Activated T-cell treated with anti-CD3 and anti-CD28 coated beads, Interleukin-2, amount 50 U/mL, for 4 hours (primary cell): ENCODE results near the gene KLHL15. TPM values are rescaled to one million over a fixed set of nuclear protein-coding genes. Genes with fewer than 3 reads are reported as not detected.

Source experiments
- ATAC-seq, 2 donors: fragments of 200-7000 bp; cut with Tn5 transposase; one replicate each; pipeline ENCODE4 v1.10.0; 2021
- DNase-seq: peaks from one replicate; pipeline ENCODE4 v3.0.0-alpha.2; 2020
- H3K27me3 Mint-ChIP-seq: one replicate; pipeline ENCODE4 v1.8.0; 2021; ENCODE audit warnings: low read depth, mixed read lengths
- H3K36me3 Mint-ChIP-seq: one replicate; pipeline ENCODE4 v1.8.0; 2022; ENCODE audit warnings: mixed read lengths; ENCODE audit not compliant: insufficient read depth
- H3K4me1 Mint-ChIP-seq: one replicate; pipeline ENCODE4 v1.8.0; 2021; ENCODE audit warnings: low read depth, mixed read lengths
- H3K4me3 Mint-ChIP-seq: one replicate; pipeline ENCODE4 v1.8.0; 2021; ENCODE audit warnings: mild to moderate bottlenecking, moderate library complexity, mixed read lengths
- H3K9me3 Mint-ChIP-seq: one replicate; pipeline ENCODE4 v1.8.0; 2021; ENCODE audit warnings: mixed read lengths
- total RNA-seq, 3 donors: library from RNA; stranded (reverse); gene quantifications; one replicate each; pipeline ENCODE4 v1.2.1, GENCODE V29; 2021

The KLHL15 gene
- total RNA-seq, 3 donors from 2014 or later, result 10.4 to 11.8 (median 10.9) TPM

DNA sequence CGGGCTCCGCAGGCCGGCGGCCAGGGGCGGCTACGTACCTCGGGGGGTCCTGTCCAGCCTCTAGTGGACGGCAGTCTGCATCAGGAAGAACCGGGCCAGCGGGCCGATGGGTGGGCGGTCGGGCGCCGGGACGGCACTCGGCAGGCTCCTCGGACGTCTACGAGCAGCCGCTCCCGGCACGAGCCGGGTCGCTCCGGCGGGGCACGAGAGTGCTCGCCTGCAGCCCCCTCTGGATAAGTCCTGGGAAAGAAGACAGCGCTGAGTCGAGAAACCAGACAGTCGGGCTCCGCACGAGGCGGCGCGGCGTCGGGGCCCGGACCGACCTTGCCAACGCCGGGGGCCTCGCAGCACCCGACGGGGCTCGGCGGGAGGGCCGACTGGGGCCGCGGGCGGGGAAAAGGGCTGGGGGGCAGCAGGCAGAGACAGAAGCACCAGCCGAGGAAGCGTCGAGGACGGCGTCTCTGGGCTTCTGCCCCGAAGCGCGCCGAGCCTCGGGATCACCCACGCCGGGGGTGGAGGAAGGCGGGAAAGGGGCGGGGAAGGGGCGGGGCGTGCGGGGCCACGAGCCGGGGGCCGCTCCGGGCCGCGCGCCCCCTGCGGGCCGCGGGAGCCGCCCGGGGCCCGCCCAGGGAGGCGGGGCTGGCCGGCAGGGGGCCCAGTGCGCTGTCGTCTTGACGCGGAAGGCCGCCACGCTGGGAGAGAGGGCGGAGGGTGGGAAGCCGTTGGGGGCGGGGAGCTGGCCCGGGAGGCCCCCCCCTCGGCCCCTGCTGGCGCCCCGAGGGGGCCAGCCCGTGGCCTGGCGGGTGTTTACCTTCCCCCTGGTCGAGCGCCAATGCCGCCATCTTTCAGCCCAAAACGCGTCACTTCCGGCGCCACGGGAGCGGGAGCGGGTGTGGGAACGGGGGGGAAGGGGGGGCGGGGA, 1.9 kb downstream of the KLHL15 start:
- no peaks in the 10 kb centered on the region for H3K27me3 Mint-ChIP-seq
- H3K36me3 Mint-ChIP-seq, result peaks cover 6% of the 10 kb centered on the region
- H3K9me3 Mint-ChIP-seq, result no peaks in the 10 kb centered on the region
- peak overlapping the region; percentile 87 for H3K4me3 Mint-ChIP-seq
- peaks cover 30% of the 10 kb centered on the region for H3K4me1 Mint-ChIP-seq
- DNase-seq (peak; percentile 74), ATAC-seq (peak; percentile 92 to 94)

DNA sequence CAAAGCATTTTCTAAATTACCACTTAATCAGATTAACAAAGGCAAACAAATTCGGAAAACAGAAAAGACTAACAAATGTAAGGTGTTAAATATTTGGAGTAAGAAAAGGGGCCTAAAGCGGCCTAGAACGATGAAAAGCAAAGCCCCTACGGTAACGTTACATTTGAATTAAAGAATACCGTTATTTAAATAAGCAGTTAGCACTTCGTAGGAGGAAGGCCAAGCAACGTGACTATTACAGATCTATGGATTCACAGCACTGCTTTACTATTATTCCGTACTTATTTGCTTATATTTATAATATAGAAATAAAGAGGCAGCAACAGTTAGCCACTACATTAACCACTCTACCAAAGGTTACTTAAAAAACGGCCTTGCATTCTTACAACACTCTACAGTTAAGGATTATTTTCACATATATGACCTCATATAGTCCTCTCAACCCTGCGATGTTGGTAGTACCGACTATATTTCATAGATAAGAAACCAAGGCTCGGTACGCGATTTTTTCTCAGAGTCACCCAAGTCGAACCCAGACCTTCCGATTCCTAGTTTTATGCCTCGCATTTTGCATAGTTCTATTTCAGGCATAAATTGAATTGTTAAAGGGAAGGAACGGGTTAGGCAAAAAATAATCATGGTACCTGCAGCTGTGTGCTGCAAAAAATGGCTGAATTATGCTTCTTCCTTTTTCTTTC, 2.9 kb downstream of the KLHL15 start:
- no peaks in the 10 kb centered on the region for H3K9me3 Mint-ChIP-seq
- H3K36me3 Mint-ChIP-seq, result peaks cover 6% of the 10 kb centered on the region

DNA sequence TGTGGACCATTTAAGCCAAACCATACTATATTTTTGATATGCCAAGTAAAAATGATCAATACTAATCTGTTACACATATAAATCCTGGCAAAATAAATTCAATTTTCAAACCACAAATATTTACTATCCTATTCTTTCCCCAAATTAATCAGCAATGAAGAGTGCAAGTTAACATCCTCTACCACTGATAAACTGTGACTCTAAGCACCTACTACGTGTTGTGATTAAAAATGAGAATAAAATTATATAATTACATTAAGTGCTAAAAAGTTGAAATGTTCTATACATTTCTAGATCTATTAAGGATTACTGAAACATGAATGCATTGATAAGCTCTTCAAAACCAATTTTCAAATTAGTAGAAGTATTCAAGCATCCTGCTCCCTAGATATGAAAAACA, 3.4 kb downstream of the KLHL15 start:
- Mint-ChIP-seq H3K4me1 (peaks cover 37% of the 10 kb centered on the region), H3K27me3 (no peaks in the 10 kb centered on the region), H3K9me3 (no peaks in the 10 kb centered on the region), H3K36me3 (peaks cover 6% of the 10 kb centered on the region), H3K4me3 (peak overlapping the region; percentile 87)
- no peak for ATAC-seq
- no peak for DNase-seq

More for the DNA sequence above, 2.9 kb downstream of the KLHL15 start:
- DNase-seq, result no peak
- ATAC-seq, result no peak
- H3K27me3 Mint-ChIP-seq, result no peaks in the 10 kb centered on the region
- peak overlapping the region; percentile 87 for H3K4me3 Mint-ChIP-seq
- H3K4me1 Mint-ChIP-seq, result peaks cover 37% of the 10 kb centered on the region

DNA sequence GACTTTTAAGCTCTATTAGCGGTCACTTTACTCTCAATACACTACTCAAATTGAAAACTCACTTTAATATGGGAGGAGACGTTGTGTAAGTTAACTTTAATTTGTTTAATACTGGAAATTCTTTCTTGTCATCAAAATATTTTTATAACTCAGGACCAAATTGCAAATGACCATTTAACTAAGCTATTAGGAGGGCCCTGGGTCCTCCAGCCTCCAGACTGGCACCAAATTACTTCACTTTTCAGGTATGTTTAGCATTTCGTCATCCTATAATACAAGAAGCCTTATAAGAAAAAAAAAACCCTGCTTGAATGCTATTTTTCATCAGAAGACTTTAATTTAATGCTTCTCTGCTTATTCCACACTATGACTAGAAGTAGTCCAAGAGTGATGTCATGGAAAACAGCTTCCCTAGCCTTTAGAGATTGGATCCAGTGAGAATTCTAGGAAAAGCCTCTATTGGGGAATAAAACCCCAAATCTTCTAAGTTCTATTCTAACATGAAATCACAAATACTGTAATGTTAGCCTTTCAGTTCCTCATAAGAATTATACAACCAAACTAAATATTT, 6.6 kb downstream of the KLHL15 start:
- H3K4me1 Mint-ChIP-seq, result peaks cover 33% of the 10 kb centered on the region
- no peaks in the 10 kb centered on the region for H3K9me3 Mint-ChIP-seq
- ATAC-seq (no peak), DNase-seq (no peak)
- peak overlapping the region; percentile 9 for H3K4me3 Mint-ChIP-seq
- no peaks in the 10 kb centered on the region for H3K27me3 Mint-ChIP-seq
- peaks cover 9% of the 10 kb centered on the region for H3K36me3 Mint-ChIP-seq

DNA sequence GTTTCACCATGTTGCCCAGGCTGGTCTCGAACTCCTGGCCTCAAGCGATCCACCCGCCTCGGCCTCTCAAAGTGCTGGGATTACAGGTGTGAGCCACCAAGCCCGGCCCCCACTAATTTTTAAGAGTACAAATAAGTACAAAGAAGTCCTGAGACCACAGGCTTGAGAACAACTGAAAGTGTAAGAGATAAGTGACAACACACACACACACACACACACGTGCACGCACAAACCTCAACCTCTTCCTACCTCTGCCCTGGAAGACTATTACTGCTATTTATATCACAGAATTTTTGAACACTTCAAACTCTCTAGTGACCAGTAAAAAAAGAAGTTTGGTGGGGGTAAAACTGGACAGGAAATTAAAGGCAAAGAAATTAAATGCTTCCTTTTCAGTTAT, 7.5 kb downstream of the KLHL15 start:
- Mint-ChIP-seq H3K36me3 (peaks cover 9% of the 10 kb centered on the region), H3K4me3 (peak overlapping the region; percentile 35), H3K27me3 (no peaks in the 10 kb centered on the region), H3K4me1 (peaks cover 42% of the 10 kb centered on the region), H3K9me3 (no peaks in the 10 kb centered on the region)
- no peak for ATAC-seq
- no peak for DNase-seq

DNA sequence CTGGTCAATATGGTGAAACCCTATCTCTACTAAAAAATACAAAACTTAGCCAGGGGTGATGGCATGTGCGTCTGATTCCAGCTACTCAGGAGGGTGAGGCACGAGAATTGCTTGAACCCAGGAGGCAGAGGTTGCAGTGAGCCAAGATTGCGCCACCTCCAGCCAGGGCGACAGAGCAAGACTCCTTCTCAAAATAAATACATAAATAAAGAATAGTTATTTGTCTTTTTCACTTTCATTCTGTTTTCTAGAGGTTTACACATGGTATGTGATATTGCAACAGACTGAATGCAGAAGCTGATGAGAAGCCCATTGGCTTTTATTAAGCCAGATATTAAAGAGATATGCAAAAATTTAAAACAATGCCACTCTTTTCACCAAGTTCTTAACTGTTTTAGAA, 8.2 kb downstream of the KLHL15 start:
- H3K36me3 Mint-ChIP-seq, result peaks cover 9% of the 10 kb centered on the region

DNA sequence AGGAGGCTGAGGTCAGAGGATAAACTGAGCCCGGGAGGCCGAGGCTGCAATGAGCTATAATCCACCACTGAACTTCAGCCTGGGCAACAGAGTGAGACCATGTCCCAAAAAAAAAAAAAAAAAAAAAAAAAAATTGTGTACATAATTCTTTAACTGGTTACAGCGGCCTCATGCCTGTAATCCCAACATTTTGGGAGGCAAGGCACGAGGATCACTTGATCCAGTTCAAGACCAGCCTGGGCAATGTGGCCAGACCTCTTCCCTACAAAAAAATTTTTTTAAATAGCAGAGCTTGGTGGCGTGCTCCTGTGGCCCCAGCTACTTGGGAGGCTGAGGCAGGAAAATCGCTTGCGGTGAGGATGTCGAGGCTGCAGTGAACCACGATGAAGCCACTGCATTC, 9.3 kb downstream of the KLHL15 start:
- Mint-ChIP-seq H3K36me3 (peaks cover 6% of the 10 kb centered on the region), H3K4me3 (no peak overlapping the region), H3K9me3 (no peaks in the 10 kb centered on the region), H3K27me3 (no peaks in the 10 kb centered on the region), H3K4me1 (peaks cover 43% of the 10 kb centered on the region)
- no peak for DNase-seq
- no peak for ATAC-seq

More for the DNA sequence above, 8.2 kb downstream of the KLHL15 start:
- Mint-ChIP-seq H3K4me3 (no peak overlapping the region), H3K4me1 (peaks cover 48% of the 10 kb centered on the region), H3K27me3 (no peaks in the 10 kb centered on the region), H3K9me3 (no peaks in the 10 kb centered on the region)
- ATAC-seq (no peak), DNase-seq (no peak)

DNA sequence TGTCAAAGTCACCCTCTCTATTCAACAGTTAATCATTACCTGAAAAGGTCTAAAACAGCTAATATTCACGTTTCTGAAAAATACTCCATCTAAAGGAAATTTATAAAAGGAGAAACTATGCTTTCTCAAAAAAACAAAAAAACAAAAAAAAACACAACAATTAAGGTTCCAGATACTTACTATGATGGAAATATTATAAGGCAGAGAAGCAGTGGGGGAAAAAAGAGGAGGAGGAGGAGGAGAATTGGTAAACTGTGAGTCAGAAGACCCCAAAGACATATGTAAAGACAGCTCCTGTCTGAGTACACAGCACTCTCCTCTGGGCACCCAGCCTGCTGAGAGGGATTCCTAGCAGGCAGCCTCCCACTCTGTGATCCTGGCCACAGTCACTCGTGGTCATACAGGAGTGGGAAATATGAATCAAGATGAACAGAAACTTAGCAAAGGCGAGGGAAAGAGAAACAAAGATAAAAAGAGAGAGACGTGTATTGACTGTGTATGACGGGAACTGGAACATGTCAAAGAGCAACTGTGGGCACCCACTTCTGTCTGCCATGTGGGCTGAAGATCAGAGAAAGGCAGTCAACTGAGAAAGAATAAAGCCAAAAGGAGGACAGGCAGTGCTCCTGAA, 12.5 kb downstream of the KLHL15 start:
- Mint-ChIP-seq H3K9me3 (no peaks in the 10 kb centered on the region), H3K36me3 (peaks cover 14% of the 10 kb centered on the region), H3K4me3 (peak overlapping the region; percentile 63), H3K4me1 (peaks cover 36% of the 10 kb centered on the region), H3K27me3 (no peaks in the 10 kb centered on the region)
- peak; percentile 89 to 92 for ATAC-seq
- peak; percentile 39 for DNase-seq

DNA sequence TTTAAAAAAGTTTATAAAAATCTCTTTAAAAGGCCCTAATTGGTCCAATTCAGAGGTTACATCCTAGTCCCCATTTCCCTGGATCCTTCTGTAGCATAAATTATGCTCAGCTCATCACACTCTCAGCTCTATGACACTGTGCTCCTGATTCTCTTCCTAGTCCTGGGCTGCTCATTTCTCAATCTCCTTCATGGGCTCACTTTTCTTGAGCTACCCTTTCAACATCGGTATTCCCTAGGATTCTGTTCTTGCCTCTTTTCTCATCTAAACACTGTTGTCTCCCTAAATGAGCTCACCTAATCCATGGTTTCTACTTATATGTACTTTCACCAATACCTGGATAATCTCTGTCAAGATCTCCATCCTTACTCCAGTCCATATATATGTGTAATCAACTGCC, 14.7 kb downstream of the KLHL15 start:
- Mint-ChIP-seq H3K4me3 (no peak overlapping the region), H3K9me3 (no peaks in the 10 kb centered on the region), H3K27me3 (no peaks in the 10 kb centered on the region), H3K36me3 (peaks cover 12% of the 10 kb centered on the region), H3K4me1 (peaks cover 41% of the 10 kb centered on the region)
- no peak for DNase-seq
- ATAC-seq, result no peak

DNA sequence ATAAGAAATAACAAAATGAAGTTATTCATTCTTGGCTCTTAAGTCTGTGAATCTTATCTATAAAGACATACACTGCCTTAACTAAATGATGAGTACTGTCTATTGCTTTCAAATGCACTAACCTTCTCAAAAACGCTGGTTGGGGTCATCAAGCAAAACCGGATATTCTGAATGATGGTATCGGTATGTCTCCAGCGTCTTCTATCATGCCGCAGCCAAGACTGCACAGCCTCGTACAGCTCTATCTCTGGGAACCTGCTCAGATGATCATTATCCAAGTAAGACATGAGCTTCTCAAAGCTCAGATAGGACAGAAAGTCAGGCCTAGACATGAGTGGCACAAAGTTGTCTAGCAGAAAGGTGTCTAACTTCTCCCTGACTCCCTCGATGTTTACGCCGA, 21.1 kb downstream of the KLHL15 start:
- ATAC-seq (no peak), DNase-seq (no peak)
- Mint-ChIP-seq H3K4me3 (no peak overlapping the region), H3K36me3 (peaks cover 11% of the 10 kb centered on the region), H3K4me1 (peaks cover 22% of the 10 kb centered on the region), H3K9me3 (no peaks in the 10 kb centered on the region), H3K27me3 (no peaks in the 10 kb centered on the region)

DNA sequence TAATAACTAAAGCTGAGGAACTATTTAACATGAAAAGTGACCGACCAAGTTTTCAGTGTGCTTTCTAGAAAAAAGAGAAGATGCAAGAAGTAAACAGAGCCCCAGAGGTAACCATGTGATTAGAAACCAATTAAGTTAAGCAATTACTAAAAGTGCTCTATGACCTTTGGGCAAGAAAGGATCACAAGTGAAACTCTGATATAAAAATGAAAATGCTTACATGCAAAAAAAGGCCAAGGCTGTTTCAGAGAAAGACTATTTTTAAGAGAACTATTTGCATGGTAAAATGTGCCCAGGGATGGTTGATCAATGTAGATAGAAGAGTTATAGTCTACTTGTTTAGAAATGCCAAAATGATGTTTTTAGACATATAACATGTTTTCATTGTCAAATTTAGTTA, 22.0 kb downstream of the KLHL15 start:
- Mint-ChIP-seq H3K36me3 (peaks cover 8% of the 10 kb centered on the region), H3K4me1 (peaks cover 16% of the 10 kb centered on the region), H3K9me3 (no peaks in the 10 kb centered on the region), H3K4me3 (no peak overlapping the region), H3K27me3 (no peaks in the 10 kb centered on the region)
- ATAC-seq, result no peak
- DNase-seq, result no peak

DNA sequence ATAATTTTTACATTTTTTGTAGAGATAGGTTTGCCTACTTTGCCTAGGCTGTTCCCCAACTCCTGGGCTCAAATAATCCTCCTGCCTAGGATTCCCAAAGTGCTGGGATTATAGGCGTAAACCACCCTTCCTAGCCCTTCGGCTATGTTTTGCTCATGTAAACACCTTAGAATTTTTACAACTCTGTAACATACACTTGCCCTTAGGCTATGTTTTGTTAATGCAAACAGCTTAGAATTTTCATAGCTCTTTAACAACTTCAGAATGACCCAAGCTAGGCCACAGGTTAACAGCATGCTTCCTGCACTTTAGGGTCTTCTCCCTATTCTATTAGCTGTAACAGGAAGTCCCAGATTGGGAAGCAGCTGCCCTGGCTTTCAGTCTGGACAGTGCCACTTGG, 24.2 kb downstream of the KLHL15 start:
- H3K4me3 Mint-ChIP-seq, result no peak overlapping the region
- H3K4me1 Mint-ChIP-seq, result peaks cover 6% of the 10 kb centered on the region
- DNase-seq, result no peak
- no peaks in the 10 kb centered on the region for H3K27me3 Mint-ChIP-seq
- H3K36me3 Mint-ChIP-seq, result peaks cover 11% of the 10 kb centered on the region
- H3K9me3 Mint-ChIP-seq, result no peaks in the 10 kb centered on the region
- no peak for ATAC-seq

DNA sequence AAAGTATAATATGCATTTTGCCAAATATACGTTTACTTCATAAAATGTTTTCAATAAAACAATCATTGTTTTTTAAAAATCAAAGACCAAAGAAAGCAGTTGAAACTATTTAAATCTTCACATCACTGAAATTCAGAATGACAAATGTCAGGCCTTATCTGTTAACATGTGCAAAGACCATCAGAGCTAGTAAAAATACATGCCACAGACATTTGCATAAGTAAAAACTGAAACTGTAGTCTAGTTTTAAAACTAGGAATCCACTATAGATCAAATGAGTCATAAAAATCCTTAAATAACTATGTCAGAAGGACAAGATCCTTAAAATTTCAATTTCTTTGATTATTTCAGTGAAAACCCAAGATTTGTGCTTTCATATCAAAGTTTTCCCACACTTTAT, 24.8 kb downstream of the KLHL15 start:
- ATAC-seq (no peak), DNase-seq (no peak)
- Mint-ChIP-seq H3K27me3 (no peaks in the 10 kb centered on the region), H3K4me1 (peaks cover 6% of the 10 kb centered on the region), H3K9me3 (no peaks in the 10 kb centered on the region), H3K36me3 (peaks cover 11% of the 10 kb centered on the region), H3K4me3 (no peak overlapping the region)

DNA sequence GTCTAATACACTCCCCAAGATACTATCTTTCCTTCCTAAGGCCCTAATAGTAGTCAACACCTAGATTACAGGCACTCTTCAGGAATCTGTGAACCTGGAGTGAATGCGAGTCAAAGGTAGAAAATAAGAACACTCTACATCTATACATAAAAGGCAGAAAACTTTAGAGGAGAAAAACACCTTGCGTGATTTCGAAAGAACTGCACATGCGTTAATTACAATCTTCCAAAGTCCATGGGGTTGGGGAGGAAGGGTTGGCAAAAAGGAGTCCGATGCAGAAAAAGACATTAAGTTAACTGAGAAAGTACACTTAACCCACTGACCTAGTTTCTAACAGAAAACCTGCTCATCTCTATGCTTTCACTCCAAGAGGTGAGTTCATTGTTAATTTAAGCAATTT, 27.3 kb downstream of the KLHL15 start:
- Mint-ChIP-seq H3K36me3 (peaks cover 5% of the 10 kb centered on the region), H3K27me3 (no peaks in the 10 kb centered on the region), H3K4me1 (no peaks in the 10 kb centered on the region), H3K9me3 (no peaks in the 10 kb centered on the region), H3K4me3 (no peak overlapping the region)
- ATAC-seq (no peak), DNase-seq (no peak)
